ENCODE data around the gene IFT25. TPM values are rescaled to one million over a fixed set of nuclear protein-coding genes. Genes with fewer than 3 reads are reported as not detected.
A peak's percentile ranks its signal among the peaks of the same experiment; 100 is the strongest.

The IFT25 gene
- total RNA-seq, 1 experiment from 2014 or later = 31.7 TPM

DNA sequence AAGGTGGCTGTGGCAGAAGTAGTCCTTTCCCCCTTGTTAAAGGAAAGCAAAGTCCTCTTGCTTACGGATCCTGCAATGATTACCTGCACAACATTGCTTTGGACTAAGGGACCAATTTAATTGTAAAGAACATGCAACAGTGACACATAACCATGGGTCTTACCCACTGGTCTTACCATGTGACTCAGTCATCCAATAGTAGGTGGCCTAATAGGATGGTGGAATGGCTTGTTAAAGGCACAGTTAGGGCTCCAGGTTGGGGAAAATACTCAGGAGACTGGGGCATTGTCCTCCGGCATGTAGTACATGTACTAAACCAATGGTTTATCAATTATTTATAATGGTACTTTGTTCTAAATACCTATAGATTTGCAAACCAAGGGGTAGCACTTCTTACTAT, 53.8 kb downstream of the IFT25 start:
- ChIA-PET CTCF (no interaction called here), POLR2A (no interaction called here)
- no peaks in the 10 kb centered on the region for H3K9me3 Mint-ChIP-seq (ENCODE audit: unreplicated experiment)
- no TSS peak for BruUV-seq (replicated peaks)
- H3K4me3 Mint-ChIP-seq (ENCODE audit: unreplicated experiment) = no peak overlapping the region
- H3K27ac Mint-ChIP-seq (ENCODE audit: unreplicated experiment) = no peak overlapping the region
- TF ChIP-seq, protein P1, sequence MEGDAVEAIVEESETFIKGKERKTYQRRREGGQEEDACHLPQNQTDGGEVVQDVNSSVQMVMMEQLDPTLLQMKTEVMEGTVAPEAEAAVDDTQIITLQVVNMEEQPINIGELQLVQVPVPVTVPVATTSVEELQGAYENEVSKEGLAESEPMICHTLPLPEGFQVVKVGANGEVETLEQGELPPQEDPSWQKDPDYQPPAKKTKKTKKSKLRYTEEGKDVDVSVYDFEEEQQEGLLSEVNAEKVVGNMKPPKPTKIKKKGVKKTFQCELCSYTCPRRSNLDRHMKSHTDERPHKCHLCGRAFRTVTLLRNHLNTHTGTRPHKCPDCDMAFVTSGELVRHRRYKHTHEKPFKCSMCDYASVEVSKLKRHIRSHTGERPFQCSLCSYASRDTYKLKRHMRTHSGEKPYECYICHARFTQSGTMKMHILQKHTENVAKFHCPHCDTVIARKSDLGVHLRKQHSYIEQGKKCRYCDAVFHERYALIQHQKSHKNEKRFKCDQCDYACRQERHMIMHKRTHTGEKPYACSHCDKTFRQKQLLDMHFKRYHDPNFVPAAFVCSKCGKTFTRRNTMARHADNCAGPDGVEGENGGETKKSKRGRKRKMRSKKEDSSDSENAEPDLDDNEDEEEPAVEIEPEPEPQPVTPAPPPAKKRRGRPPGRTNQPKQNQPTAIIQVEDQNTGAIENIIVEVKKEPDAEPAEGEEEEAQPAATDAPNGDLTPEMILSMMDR (IDR thresholded peaks at IDR 0.05; ENCODE audit: insufficient read depth in 1 of 2, low read depth in 1 of 2, low read length in 1 of 2, severe bottlenecking in 1 of 2, unreplicated experiment in 1 of 2) = no peak
- no peaks in the 10 kb centered on the region for H3K27me3 ChIP-seq (replicated peaks; ENCODE audit: control insufficient read depth, insufficient read depth, low read length)
- peaks cover 9% of the 10 kb centered on the region for H3K36me3 Mint-ChIP-seq (ENCODE audit: insufficient read depth, unreplicated experiment)
- intact Hi-C loops (cut with micrococcal nuclease; ENCODE audit: unreplicated experiment) = loop anchor here (2.0 kb wide), 1 partner anchor 15 kb away; no protein-coding TSS in a partner anchor
- peaks cover 21% of the 10 kb centered on the region for H3K4me1 Mint-ChIP-seq (ENCODE audit: low read depth, unreplicated experiment)
- H3K36me3 ChIP-seq (ENCODE audit: control insufficient read depth, insufficient read depth, low read length) = no peaks in the 10 kb centered on the region
- H3K4me1 ChIP-seq = peaks cover 24% of the 10 kb centered on the region
- H3K4me3 ChIP-seq (ENCODE audit: low read depth, low read length) = no peak overlapping the region
- DNase-seq = no peak
- no peaks in the 10 kb centered on the region for H3K27me3 Mint-ChIP-seq (ENCODE audit: insufficient read depth, unreplicated experiment)
- H3K9me3 ChIP-seq = no peaks in the 10 kb centered on the region

- CTCF ChIA-PET = no interaction called here
- no TSS peak for BruUV-seq (replicated peaks)
Observed at GRCh38 chr1:53891018-53891417, 54.5 kb downstream of the IFT25 start.

GRCh38 chr1:53890522-53890941, 55.0 kb downstream of the IFT25 start:
- ChIA-PET POLR2A (no interaction called here), CTCF (interaction anchor here (1.2 to 1.6 kb wide), 2 partner anchors 12 to 57 kb away, joined by 3 to 4 read pairs; no protein-coding TSS in a partner anchor)
- TF ChIP-seq, protein P1 (IDR thresholded peaks at IDR 0.05; ENCODE audit: insufficient read depth in 1 of 2, low read depth in 1 of 2, low read length in 1 of 2, severe bottlenecking in 1 of 2, unreplicated experiment in 1 of 2) = no peak
- Mint-ChIP-seq H3K36me3 (ENCODE audit: insufficient read depth, unreplicated experiment) (peaks cover 9% of the 10 kb centered on the region), H3K4me1 (ENCODE audit: low read depth, unreplicated experiment) (peaks cover 16% of the 10 kb centered on the region), H3K27me3 (ENCODE audit: insufficient read depth, unreplicated experiment) (no peaks in the 10 kb centered on the region), H3K9me3 (ENCODE audit: unreplicated experiment) (no peaks in the 10 kb centered on the region), H3K27ac (ENCODE audit: unreplicated experiment) (peak overlapping the region; percentile 89), H3K4me3 (ENCODE audit: unreplicated experiment) (peak overlapping the region; percentile 93)
- intact Hi-C loops (cut with micrococcal nuclease; ENCODE audit: unreplicated experiment) = no loop called here
- H3K9me3 ChIP-seq = no peaks in the 10 kb centered on the region
- no peak overlapping the region for H3K4me3 ChIP-seq (ENCODE audit: low read depth, low read length)
- no peaks in the 10 kb centered on the region for H3K27me3 ChIP-seq (replicated peaks; ENCODE audit: control insufficient read depth, insufficient read depth, low read length)
- no TSS peak for BruUV-seq (replicated peaks)
- H3K4me1 ChIP-seq = peaks cover 24% of the 10 kb centered on the region
- no peak for DNase-seq
- H3K36me3 ChIP-seq (ENCODE audit: control insufficient read depth, insufficient read depth, low read length) = no peaks in the 10 kb centered on the region

More at GRCh38 chr1:53891018-53891417, 54.5 kb downstream of the IFT25 start:
- no peaks in the 10 kb centered on the region for H3K9me3 ChIP-seq
- intact Hi-C loops (cut with micrococcal nuclease; ENCODE audit: unreplicated experiment) = no loop called here
- POLR2A ChIA-PET = no interaction called here
- peaks cover 24% of the 10 kb centered on the region for H3K4me1 ChIP-seq
- H3K4me3 Mint-ChIP-seq (ENCODE audit: unreplicated experiment) = no peak overlapping the region
- DNase-seq = no peak
- H3K27me3 Mint-ChIP-seq (ENCODE audit: insufficient read depth, unreplicated experiment) = no peaks in the 10 kb centered on the region
- H3K27me3 ChIP-seq (replicated peaks; ENCODE audit: control insufficient read depth, insufficient read depth, low read length) = no peaks in the 10 kb centered on the region
- H3K27ac Mint-ChIP-seq (ENCODE audit: unreplicated experiment) = no peak overlapping the region
- TF ChIP-seq, protein P1 (IDR thresholded peaks at IDR 0.05; ENCODE audit: insufficient read depth in 1 of 2, low read depth in 1 of 2, low read length in 1 of 2, severe bottlenecking in 1 of 2, unreplicated experiment in 1 of 2) = no peak
- H3K4me3 ChIP-seq (ENCODE audit: low read depth, low read length) = no peak overlapping the region
- no peaks in the 10 kb centered on the region for H3K36me3 ChIP-seq (ENCODE audit: control insufficient read depth, insufficient read depth, low read length)
- peaks cover 21% of the 10 kb centered on the region for H3K4me1 Mint-ChIP-seq (ENCODE audit: low read depth, unreplicated experiment)
- H3K9me3 Mint-ChIP-seq (ENCODE audit: unreplicated experiment) = no peaks in the 10 kb centered on the region
- peaks cover 9% of the 10 kb centered on the region for H3K36me3 Mint-ChIP-seq (ENCODE audit: insufficient read depth, unreplicated experiment)
